NCI-H510A treated with DMSO at 0.1 percent for 48 hours (cell line): ENCODE measurements around the gene PCNT.
"Not testable (repeated sequence)": the region's sequence is repeated elsewhere in the genome, so short reads cannot be mapped to it uniquely, and the experiment has no call there.

ENCODE experiments used
- DNase-seq: peaks from one replicate; lab custom pipeline; 2025; lab: John Stamatoyannopoulos, UW

PCNT gene

DNA sequence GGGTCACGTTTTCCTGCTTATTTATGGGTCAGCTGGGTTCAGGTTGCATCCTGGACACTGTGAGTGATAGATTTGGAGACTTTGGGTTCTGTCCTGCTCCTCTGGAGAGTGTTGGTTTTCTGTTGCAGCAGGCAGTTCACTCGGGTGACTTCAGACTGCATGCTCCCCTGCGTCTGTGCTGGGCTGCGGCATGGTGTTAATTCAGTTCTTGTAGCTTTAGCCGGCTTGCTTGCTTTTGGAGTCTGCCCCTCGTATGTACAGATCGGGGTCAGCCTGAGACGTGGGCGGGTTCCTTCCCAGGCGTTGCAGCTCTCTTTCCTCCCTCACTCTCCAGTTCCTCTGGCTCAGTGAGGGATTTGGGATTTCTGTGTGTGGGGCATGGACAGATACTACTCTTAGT is 38.0 kb downstream of the PCNT start:
- DNase-seq, result no peak

DNA sequence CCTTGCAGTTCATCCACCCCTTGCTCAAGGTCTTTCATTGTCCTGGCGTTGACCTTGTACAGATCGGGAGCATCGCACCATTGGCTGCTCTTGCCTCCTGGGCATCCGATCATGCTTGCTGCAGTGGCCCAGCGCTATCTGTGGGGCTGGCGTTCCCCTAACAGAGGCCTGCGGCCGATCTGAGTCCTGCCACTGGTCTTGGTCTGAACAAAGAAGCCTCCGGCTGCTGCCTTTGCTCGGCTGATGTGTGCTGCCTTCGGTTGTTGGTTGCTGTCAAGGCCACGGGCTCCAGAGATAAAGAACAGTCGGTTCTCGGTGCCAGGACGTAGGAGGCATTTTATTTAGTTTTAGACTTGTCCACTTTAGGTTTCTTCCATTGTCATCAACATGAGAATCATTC is 39.0 kb downstream of the PCNT start:
- DNase-seq, result no peak

DNA sequence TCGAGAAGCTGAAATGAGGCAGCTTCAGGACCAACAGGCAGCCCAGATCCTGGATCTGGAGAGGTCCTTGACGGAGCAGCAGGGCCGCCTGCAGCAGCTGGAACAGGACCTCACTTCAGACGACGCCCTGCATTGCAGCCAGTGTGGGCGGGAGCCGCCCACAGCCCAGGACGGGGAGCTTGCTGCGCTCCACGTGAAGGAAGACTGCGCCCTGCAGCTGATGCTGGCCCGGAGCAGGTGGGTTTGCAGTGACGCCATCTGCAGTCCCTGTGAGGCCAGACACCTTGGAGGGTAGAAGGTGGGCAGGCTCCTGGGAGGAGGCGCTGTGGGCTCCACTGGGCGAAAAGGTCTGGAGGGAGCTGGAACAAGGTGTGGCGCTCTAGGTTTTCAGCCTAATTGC is 39.7 kb downstream of the PCNT start:
- DNase-seq, result no peak

DNA sequence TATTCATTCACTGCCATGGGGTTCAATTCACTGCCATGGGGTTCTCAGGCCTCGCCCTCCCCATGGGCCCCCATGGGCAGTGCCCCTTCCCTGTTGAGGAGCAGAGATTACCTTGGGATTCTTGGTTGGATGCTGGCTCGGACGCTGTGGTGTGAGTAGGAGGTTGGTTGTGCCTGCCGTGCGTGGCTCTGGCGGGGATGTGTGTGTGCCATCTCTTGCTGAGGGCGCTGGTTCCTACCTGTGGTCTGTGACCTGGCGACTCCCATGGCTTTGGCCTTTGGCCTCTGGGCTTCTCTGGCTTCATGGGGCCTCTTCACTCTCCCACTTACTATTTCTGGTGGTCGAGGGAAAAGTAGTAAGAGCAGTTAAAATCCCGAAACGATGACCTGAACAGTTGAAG is 42.1 kb downstream of the PCNT start:
- DNase-seq, result no peak

DNA sequence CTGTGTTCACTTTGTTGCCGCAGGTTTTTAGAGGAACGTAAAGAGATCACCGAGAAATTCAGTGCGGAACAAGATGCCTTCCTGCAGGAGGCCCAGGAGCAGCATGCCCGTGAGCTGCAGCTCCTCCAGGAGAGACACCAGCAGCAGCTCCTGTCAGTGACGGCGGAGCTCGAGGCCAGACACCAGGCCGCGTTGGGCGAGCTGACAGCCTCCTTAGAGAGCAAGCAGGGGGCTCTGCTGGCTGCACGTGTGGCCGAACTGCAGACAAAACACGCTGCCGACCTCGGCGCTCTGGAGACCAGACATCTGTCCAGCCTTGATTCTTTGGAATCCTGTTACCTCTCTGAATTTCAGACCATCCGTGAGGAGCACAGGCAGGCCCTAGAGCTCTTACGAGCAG is 42.6 kb downstream of the PCNT start:
- DNase-seq, result no peak

DNA sequence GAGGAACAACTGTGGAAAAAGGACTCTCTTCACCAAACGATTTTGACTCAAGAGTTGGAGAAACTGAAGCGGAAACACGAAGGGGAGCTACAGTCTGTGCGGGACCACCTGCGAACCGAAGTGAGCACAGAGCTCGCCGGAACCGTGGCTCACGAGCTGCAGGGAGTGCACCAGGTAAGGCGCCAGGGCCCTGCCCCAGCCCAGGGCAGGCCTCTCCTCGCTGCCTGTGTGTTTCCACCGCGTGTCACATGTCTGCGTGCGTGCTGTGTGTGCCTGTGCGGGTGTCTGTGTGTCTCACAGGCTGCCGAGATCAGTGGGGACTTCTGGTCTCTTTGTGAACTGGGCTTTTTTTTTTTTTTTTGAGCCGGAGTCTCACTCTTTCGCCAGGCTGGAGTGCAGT is 43.0 kb downstream of the PCNT start:
- no peak for DNase-seq

DNA sequence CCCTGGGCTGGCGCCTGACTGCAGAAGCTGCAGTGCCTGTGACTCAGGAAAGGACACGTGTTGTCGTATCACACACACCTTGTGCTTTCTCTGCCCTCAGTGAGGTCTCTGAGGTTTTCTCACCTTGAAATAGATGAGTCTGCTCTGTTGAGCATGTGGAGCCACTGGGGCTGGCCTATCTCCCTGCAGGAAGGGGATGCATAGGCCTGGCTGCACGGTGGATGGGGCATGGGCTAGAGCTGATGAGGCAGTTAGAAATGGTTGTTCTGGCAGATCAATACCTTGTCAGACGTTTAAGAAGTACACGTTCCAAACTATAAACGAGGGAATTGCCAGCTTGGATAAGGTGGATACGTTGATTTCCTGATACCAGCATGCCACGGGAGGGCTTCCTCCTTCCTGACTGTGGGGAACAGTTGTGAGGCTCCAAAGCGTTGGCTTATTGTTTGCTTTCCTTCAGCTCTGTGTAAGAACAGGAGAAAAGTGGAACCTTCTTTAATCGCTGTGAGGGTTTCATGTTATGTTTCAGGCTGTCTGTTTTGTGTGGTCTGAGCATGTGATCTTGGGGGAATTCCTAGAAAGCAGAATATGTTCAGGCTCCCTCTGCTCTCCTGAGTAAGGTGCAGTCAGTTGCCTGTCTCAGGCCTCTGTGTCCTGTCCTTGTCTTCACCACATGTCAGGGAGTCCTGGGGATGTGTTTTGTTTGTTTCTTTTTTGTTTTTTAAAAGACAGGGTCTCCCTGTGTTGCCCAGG is 44.8 kb downstream of the PCNT start:
- no peak for DNase-seq

DNA sequence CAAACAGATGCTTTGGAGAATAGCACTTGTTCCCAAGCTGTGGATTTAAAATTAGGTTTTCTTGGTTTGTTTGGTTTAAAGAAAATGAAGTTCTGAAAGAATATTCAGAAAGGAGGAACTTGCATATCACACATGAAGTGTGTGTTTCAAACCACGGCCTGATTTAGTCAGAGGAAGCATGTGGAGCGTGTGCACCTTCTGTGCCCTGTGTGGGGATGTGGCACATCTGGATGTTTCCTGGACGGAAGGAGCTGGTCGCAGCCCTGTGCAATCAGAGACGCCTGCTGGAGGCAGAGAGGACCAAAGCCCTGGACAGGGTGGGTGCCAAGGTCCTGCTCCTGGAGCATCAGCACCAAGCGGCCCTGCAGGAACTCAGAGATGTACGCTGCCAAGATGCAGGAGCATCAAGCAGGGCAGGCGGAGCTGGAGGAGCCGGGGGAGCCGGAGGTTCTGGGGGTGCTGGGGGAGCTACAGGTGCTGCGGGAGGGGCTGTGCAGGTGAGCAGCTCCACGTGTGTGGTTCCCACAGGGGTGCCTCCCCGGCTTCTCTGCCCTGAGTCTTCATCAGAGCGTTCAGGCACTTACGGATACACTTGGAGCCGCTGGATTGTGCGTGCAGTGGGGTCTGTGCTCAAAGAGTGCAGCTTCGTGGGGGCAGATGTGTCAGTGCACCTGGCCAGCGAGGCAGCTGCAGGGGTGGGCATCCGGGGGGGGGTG is 45.7 kb downstream of the PCNT start:
- DNase-seq, result no peak

DNA sequence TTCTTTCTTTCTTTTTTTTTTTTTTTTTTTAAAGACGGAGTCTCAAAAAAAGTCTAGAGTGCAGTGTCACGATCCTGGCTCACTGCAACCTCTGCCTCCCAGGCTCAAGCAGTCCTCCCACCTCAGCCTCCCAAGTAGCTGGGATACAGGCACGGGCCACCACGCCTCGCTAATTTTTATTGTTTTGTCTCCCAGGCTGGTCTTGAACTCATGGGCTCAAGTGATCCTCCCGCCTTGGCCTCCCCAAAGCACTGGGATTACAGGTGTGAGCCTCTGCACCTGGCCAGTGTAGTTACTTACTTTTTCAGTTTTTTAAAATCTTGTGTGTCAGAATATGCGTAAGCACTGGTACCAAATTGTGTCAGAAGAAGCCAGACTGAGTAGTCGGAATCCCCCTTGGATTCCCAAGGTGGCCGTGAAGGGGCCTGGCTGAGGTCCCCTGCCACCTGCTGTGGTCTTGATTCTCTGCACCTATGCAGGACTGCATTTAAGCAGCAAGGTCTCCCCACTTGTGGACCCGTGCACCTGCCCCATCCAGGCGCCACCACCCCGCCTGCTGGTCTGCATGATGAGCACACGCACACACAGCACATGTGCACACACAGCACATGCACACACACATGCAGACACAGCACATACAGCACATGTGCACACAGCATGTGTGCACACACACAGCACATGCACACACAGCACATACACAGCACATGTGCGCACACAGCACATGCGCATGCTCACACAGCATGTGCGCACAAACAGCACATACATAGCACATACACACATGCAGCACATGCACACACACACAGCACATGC is 47.5 kb downstream of the PCNT start:
- DNase-seq, result no peak

DNA sequence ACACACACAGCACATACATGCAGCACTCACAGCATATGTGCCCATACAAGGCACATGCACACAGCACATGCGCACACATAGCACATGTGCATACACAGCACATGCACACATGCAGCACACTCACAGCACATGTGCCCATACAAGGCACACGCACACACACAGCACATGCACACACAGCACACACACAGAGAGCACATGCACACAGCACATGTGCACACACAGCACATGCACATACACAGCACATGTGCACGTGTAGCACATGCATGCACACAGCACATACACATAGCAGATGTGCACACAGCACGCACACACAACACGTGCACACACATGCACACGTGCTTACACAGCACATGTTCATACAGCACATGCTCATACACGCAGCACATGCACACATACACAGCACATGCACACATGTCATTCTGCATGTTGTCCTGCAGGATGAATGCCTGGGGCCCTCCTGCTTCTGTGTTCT is 48.1 kb downstream of the PCNT start:
- no peak for DNase-seq

DNA sequence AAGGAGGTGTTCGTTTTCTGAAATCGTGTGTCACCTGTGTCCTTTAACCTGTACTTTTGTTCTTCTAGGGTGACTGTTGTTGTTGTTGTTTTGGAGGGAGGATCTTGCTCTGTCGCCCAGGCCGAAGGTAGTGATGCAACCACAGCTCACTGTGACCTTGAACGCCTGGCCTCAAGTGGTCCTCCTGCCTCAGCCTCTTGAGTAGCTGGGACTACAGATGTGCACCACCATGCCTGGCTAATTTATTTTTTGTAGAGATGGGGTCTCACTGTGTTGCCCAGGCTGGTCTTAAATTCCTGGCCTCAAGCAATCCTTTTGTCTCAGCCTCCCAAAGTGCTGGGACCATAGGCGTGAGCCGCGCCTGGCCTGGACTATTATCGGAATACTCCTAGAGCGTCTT is 49.0 kb downstream of the PCNT start:
- DNase-seq, result not testable (repeated sequence)

DNA sequence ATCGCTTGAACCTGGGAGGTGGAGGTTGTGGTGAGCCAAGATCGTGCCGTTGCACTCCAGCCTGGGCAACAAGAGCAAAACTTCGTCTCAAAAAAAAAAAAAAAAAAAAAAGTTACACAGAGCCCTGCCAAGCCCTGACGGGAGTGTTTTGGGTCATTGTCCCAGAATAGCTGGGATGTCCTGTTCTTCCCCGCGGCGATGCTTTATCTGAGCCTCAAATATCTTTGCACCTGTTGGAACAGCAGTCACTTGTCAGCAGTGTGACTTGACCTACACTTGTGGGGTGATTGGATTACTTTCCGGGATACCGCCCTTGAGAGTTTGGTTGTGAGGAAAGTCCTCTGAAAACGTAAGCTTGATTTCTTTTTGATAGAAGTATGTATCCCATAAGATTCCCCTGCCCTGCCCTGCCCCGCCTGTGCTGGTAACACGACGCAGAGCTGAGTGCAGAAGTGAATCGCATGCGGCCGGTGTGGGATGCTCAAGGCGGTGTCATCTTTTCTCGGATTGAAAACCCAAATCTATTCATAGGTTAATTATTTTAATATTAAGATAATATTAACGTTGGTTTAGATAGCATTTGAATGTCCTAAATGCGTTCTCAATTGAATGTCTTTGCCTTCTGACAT is 50.9 kb downstream of the PCNT start:
- no peak for DNase-seq

DNA sequence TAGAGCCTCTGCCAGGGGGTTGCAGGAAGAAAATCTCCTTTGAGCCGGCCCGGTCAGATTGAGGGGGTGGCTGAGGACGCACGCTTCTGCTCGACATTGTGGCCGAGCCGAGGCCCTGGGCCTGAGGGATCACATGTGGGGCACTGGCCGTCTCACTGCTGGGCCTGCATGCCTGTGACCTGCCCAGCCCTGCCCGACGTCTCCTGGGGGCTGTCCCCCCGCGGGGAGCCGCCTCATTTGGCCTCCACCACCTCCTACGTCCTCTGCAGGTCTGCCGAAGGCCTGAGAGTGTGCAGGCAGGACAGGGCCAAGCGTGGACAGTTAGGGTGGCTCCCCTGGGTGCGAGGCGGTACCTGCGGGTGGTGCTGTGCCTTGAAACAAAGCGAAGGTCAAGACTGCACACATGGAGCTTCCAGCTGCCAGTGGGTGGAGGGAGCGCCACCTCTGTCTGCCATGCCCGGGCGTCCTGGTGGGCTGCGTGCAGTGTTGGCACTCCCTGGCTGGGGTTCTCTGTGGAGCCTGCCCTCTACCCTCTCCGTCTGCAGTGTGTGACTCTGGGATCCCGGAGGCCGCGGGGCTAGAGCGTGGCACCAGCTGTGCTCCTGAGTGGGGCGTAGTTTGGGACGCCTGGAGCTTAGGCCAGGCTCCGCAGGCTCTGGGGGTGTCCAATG is 51.7 kb downstream of the PCNT start:
- DNase-seq, result no peak

DNA sequence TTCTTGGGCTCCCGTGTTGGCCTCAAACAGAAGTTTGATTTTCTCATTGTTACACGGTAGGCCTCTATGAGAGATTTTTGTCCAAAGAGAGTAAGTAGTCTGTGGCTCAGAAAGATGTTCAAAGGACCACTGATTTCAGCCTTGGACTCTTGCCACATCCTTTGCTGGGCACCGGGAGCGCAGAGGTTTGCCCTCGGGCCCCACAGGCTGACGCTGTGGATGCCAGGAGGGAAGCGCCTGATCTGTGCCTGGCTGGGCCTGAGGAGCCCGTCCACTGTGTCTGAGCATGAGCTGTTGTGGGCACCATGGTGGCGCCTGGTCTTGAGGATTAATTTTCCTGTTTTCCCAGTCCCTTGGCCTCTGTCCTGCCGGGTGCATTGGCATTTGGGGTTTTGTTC is 52.3 kb downstream of the PCNT start:
- DNase-seq, result no peak

DNA sequence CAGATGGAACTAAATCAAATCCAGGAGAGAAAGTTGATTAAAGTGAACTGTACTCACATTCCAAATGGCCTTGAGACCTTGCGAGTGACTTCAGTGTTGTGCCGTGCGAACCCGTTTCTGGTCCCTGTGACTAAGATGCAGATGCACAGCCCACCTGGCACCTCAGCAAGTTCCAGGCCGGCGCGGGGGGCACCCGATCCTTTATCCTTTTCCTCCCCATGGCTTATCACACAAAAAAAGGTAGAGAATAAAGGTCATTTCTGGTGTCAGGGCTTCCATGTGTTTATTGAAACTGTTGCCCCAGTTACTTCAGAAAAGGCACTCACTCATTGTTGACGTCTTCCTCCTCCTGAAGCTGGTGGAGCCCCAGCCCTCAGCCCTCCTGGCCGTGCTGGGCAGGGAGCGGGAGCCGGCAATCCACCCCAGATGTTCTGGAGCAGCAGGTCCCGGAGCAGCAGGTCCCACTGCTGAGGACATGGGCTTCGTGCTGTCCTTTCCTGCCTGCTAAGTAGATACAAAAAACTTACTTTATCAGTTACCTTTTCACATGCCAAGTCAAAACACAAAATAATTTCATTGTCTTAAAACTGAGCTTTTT is 53.0 kb downstream of the PCNT start:
- no peak for DNase-seq

DNA sequence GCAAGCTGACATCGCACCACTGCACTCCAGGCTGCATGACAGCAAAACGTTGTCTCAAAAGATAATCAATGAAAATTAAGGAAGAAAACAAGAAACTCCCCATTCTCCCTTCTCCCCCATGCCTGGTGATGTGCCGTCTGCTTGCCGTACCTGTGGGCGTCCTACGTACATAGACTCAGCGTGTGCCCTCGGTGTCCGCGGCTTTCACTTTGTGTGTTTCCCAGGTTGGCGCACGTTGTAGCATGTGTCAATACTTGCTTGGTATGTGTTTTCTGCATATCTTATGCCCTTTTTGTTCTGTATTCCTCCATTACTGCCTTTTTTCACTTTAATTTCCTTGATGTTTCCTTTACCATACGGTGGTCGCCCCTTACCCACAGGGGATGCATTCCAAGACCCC is 53.8 kb downstream of the PCNT start:
- no peak for DNase-seq

DNA sequence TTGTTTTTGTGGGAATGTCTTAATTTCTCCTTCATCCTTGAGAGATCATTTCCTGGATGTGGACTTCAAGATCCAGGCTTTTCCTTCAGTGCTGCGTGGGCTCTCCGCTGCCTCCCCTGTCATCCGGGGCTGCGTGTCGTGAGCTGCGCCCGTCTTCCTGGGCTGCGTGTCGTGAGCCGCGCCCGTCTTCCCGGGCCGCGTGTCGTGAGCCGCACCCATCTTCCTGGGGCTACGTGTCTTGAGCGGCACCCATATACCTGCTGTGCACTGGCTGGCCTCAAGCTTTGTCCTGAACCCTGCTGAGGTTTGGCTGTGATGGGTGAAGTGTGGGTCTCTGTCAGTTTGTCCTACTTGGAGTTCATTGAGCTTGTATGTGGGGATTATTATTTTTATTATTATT is 55.1 kb downstream of the PCNT start:
- no peak for DNase-seq

DNA sequence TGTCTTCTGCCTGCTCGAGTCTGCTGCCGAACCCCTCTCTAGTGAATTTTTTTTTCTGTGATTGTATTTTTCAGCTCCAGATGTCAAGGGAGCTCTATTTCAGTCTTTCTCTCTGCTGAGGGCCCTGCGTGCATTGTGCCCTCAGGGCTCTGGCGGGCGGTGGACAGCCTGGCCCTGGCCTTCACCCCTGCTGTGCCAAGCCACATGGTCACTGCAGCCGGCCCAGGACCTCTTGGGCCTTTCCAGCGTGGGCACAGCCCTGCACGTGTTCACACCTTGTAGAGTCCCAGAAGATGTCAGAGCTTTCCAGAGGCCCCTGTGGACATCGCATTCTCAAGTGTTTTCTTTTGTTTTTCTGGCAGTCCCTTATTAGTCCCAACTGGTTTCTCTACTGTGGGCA is 55.7 kb downstream of the PCNT start:
- no peak for DNase-seq

DNA sequence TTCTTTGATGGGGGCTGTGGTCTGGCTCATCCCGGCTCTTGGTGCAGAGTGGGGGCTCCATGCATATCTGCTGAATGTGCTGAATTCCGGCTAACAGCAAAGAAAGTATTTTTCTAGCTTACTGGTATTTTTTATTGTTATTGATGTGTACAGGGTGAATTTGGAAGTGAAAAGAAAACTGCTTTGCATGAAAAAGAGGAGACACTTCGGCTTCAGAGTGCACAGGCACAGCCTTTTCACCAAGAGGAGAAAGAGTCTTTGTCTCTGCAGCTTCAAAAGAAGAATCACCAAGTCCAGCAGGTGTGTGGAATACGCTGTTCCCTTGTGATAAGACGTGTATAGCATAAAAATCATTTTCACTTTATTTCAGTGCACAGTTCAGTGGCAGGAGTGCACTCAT is 57.6 kb downstream of the PCNT start:
- no peak for DNase-seq

DNA sequence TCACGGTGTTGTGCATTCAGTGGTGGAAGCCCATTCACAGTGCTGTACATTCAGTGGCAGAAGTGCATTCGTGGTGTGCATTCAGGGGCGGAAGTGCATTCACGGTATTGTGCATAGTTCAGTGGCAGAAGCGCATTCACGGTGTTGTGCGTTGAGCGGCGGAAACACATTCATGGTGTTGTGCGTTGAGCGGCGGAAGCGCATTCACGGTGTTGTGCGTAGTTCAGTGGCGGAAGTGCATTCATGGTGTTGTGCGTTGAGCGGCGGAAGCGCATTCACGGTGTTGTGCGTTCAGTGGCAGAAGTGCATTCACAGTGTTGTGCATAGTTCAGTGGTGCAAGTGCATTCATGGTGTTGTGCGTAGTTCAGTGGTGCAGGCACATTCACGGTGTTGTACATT is 60.6 kb downstream of the PCNT start:
- no peak for DNase-seq
